Aorta (tissue), 5 donors: ENCODE results near the gene CEMIP2. TPM values are rescaled to one million over a fixed set of nuclear protein-coding genes. Genes with fewer than 3 reads are reported as not detected.
A peak's percentile ranks its signal among the peaks of the same experiment; 100 is the strongest.

ENCODE experiments used
- ATAC-seq: fragments of 200-7000 bp; cut with Tn5 transposase; one replicate; pipeline ENCODE4 v1.9.1; 2022; ENCODE audit warnings: moderate library complexity; ENCODE audit not compliant: low FRiP score
- DNase-seq, 2 donors: peaks; one replicate each; pipeline ENCODE4 v3.0.0-alpha.2; 2020
- H3K27ac ChIP-seq, 2 donors: one replicate each; pipeline ENCODE4 v1.5.1; 2013; ENCODE audit warnings: low read length in 2 of 2, mild to moderate bottlenecking in 2 of 2, moderate library complexity in 2 of 2, control low read depth in 1 of 2, inconsistent platforms in 1 of 2, low read depth in 1 of 2
- H3K27me3 ChIP-seq, 2 donors: one replicate each; pipeline ENCODE4 v1.6.1; 2013; ENCODE audit warnings: control low read depth in 1 of 2, low read length in 1 of 2, mild to moderate bottlenecking in 1 of 2, moderate library complexity in 1 of 2; ENCODE audit not compliant: insufficient read depth in 2 of 2, control insufficient read depth in 1 of 2
- H3K36me3 ChIP-seq, 2 donors: one replicate each; pipeline ENCODE4 v1.6.1; 2013; ENCODE audit warnings: control low read depth in 1 of 2, low read length in 1 of 2, mild to moderate bottlenecking in 1 of 2; ENCODE audit not compliant: insufficient read depth in 2 of 2, control insufficient read depth in 1 of 2
- H3K4me1 ChIP-seq, 2 donors: one replicate each; pipeline ENCODE4 v1.6.1; 2013; ENCODE audit warnings: low read length in 2 of 2, control low read depth in 1 of 2, mild to moderate bottlenecking in 1 of 2, moderate library complexity in 1 of 2; ENCODE audit not compliant: insufficient read depth in 2 of 2, control insufficient read depth in 1 of 2
- H3K4me3 ChIP-seq, 2 donors: one replicate each; pipeline ENCODE4 v1.5.1; 2013; ENCODE audit warnings: low read length in 2 of 2, control low read depth in 1 of 2, mild to moderate bottlenecking in 1 of 2
- H3K9me3 ChIP-seq: one replicate; pipeline ENCODE4 v1.6.1; 2013; ENCODE audit warnings: mild to moderate bottlenecking, low read length; ENCODE audit not compliant: control insufficient read depth
- WGBS, 2 donors: extraction: QIAGEN DNeasy Blood & Tissue Kit; methylation state at CpG; one replicate each; pipeline ENCODE4 v1.1.7; 2013; 5-methylcytosine and 5-hydroxymethylcytosine counted together
- intact Hi-C, 2 donors: fragments of 100-400 bp; cut with DNase I; formaldehyde crosslinking; loops; one replicate each; pipeline versions ENCODE4 v1.14.2 to v1.15.0; 2022
- polyA plus RNA-seq, 2 donors: library from polyadenylated mRNA; stranded (reverse); fragments of 200-250 nt; gene quantifications; one replicate each; pipeline ENCODE4 v1.2.3, GENCODE V29; 2013
- total RNA-seq, 2 donors: library from RNA; stranded (reverse); fragmentation: NEBNext Ultra II Directional; extraction: Animal tissue kit (Norgen Biotek cat#: 25700); gene quantifications; one replicate each; pipeline ENCODE4 v1.2.1, GENCODE V29; 2021
- donor health status: healthy with polysubstance abuse.
- donor health status: Bipolar disorder and iron deficiency.
- donor health status: DM: no; HTN: no; CAD: no.
- donor health status: DM: no; HTN: no; CAD: no.
- donor health status: DM: yes; HTN: yes; CAD: no.

The CEMIP2 gene
- total and polyA plus RNA-seq, 4 donors: 5.4 to 122 (median 54.4) TPM

DNA sequence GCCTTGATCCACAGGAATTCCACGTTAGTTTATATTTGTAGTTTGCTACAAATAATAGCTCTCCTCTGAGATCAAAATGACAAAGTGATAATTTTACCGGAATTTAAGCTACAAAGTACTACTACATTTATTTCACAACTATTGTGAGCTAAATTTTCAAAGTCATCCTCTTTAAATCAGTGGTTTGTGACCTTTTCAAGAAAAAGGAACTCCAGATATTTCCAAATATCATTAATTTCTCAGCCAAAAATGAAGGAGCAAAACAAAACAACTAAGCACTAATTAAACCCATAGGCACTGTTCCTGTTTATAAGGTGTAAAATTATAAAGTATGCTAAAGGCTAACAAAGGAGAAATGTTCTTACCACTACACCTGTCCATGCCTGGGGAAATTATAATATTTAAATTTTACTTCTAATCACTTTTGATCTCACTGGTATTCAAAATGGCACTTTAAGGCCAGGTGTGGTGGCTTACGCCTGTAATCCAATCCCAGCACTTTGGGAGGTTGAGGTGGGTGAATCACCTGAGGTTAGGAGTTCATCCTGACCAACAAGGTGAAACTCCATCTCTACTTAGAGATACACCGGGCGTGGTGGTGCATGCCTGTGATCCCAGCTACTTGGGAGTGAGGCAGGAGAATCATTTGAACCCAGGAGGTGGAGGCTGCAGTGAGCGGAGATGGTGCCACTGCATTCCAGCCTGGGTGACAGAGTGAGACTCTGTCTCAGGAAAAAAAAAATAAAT, 77.5 kb downstream of the CEMIP2 start:
- Histone ChIP-seq H3K4me1 (no peaks in the 10 kb centered on the region), H3K4me3 (no peak overlapping the region), H3K36me3 (peaks cover 0 to 4% of the 10 kb centered on the region in 2 donors), H3K27ac (no peak overlapping the region), H3K27me3 (no peaks in the 10 kb centered on the region), H3K9me3 (no peaks in the 10 kb centered on the region)
- no peak for DNase-seq
- no peak for ATAC-seq
- 87 to 96% methylated on average over 6 of the region's 6 CpGs for WGBS, 2 donors
- intact Hi-C loops: no loop called here

DNA sequence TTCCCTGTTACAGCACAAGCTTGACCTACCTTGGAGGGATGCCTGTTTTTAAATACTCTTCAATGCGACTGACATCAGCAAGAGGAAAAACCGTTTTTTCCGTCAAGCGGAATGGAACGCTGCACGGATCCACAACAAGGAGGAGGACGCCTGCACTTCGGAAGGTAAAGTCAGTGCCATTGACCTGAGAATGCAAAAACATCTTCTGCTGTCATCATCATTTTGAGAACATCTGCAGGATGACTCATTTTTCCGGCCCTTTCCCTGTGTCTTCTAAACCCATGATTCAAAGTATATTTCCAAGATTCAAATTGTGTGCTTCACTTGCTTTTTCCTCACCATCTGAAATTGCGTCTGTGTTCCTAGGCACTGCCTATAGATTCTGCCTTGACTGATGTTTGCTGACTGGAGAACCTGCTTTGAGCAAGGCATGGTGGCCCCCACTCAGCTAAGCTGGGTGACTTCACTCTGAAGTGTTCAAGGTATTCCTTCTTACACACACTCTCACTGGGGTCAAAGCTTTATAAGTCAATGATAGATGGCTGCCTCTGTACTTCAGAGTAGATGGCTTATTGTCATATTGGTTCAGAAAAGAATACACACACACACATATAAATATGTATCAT, 78.1 kb downstream of the CEMIP2 start:
- Histone ChIP-seq H3K4me1 (no peaks in the 10 kb centered on the region), H3K36me3 (peaks cover 0 to 6% of the 10 kb centered on the region in 2 donors), H3K9me3 (no peaks in the 10 kb centered on the region), H3K4me3 (no peak overlapping the region), H3K27me3 (no peaks in the 10 kb centered on the region), H3K27ac (no peak overlapping the region)
- DNase-seq (no peak), ATAC-seq (no peak)
- intact Hi-C loops: no loop called here
- WGBS, 2 donors: 94% methylated on average over 10 of the region's 10 CpGs

DNA sequence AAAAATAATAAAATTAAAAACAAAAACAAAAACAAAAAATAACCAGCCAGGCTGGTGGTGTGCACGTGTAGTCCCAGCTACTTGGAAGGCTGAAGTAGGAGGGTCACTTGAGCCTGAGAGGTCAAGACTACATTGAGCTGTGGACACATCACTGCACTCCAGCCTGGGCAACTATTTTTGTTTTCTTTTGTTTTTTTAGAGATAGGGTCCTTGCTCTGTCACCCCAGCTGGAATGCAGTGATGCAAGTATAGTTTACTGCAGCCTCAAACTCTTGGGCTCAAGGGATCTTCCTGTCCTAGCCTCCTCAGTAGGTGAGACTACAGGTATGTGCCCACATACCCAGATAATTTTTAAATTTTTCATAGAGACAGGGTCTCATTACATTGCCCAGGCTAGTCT, 80.6 kb downstream of the CEMIP2 start:
- H3K27ac ChIP-seq: no peak overlapping the region
- no peak overlapping the region for H3K4me3 ChIP-seq
- WGBS, 2 donors: 82 to 86% methylated on average over 1 of the region's 1 CpG
- no peak for ATAC-seq
- DNase-seq: no peak
- intact Hi-C loops: loop anchor here in 1 of 2 donors (10.0 kb wide), 1 partner anchor 57 kb away; no protein-coding TSS in a partner anchor
- H3K36me3 ChIP-seq: peaks cover 0 to 5% of the 10 kb centered on the region in 2 donors
- no peaks in the 10 kb centered on the region for H3K9me3 ChIP-seq
- no peaks in the 10 kb centered on the region for H3K27me3 ChIP-seq
- no peaks in the 10 kb centered on the region for H3K4me1 ChIP-seq

DNA sequence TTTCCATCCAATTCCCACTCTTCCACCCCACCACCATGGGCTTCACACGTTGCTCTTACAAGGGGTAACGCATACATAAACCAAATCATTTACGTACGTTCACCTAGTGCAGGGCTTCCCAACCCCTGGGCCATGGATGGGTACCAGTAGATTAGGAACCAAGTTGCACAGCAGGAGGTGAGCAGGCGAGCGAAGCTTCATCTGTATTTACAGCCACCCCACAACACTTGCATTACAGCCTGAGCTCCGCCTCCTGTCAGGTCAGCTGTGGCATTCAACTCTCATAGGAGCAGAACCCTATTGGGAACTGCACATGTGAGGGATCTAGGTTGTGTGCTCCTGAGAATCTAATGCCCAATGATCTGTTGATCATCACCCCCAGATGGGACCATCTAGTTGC, 82.3 kb downstream of the CEMIP2 start:
- Histone ChIP-seq H3K27me3 (no peaks in the 10 kb centered on the region), H3K27ac (no peak overlapping the region), H3K4me3 (no peak overlapping the region), H3K36me3 (peaks cover 0 to 5% of the 10 kb centered on the region in 2 donors), H3K9me3 (no peaks in the 10 kb centered on the region), H3K4me1 (no peaks in the 10 kb centered on the region)
- no peak for DNase-seq
- intact Hi-C loops: loop anchor here in 1 of 2 donors (10.0 kb wide), 1 partner anchor 59 kb away; no protein-coding TSS in a partner anchor
- 94% methylated on average over 7 of the region's 7 CpGs for WGBS, 2 donors
- no peak for ATAC-seq

DNA sequence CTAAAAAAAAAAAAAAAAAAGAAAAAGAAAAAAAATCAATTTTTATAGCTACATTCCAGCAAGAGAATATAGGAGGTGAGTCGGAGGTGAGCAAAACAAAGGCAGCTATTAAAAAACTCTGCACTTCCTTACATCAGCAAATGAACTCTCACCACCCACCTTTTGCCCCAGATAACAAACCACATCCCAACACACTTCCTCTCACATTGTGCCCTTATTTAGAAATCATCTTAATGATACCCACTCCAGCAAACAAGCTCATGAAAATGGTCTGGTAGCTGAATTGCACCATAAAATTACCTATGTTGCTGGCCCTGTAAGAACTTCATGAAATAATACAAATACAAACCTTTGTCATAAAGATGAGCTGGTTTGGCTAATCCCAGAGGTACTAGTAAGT, 82.9 kb downstream of the CEMIP2 start:
- peaks cover 0 to 3% of the 10 kb centered on the region in 2 donors for H3K4me1 ChIP-seq
- WGBS, 2 donors: 80 to 95% methylated on average over 1 of the region's 1 CpG
- DNase-seq (no peak), ATAC-seq (no peak)
- no peaks in the 10 kb centered on the region for H3K27me3 ChIP-seq
- intact Hi-C loops: loop anchor here in 1 of 2 donors (10.0 kb wide), 1 partner anchor 59 kb away; no protein-coding TSS in a partner anchor
- H3K9me3 ChIP-seq: no peaks in the 10 kb centered on the region
- no peak overlapping the region for H3K27ac ChIP-seq
- no peak overlapping the region for H3K4me3 ChIP-seq
- peaks cover 0 to 5% of the 10 kb centered on the region in 2 donors for H3K36me3 ChIP-seq

DNA sequence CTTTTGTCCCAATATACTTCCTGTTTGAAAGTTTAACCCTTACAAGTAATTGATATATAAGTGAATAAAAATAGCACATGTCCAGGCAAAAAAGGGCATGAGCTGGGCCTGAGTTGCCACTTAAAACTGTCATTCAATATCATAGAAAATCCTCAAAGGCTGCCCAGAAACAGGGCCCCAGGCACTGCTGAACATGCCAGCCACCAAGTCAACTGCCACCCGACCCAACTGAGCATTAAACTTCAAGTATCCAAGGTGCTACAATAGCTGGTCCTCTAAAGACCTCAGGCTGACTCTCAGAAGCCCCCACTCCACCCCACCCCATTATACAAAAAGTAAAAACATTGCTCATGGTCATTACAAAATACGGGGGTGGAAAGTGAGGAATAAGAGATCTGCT, 83.7 kb downstream of the CEMIP2 start:
- ATAC-seq (no peak), DNase-seq (no peak)
- H3K4me3 ChIP-seq: no peak overlapping the region
- peaks cover 0 to 2% of the 10 kb centered on the region in 2 donors for H3K36me3 ChIP-seq
- no peaks in the 10 kb centered on the region for H3K9me3 ChIP-seq
- H3K27me3 ChIP-seq: no peaks in the 10 kb centered on the region
- 81 to 86% methylated on average over 2 of the region's 2 CpGs for WGBS, 2 donors
- intact Hi-C loops: loop anchor here in 1 of 2 donors (10.0 kb wide), 1 partner anchor 60 kb away; no protein-coding TSS in a partner anchor
- no peak overlapping the region for H3K27ac ChIP-seq
- H3K4me1 ChIP-seq: peaks cover 0 to 6% of the 10 kb centered on the region in 2 donors

DNA sequence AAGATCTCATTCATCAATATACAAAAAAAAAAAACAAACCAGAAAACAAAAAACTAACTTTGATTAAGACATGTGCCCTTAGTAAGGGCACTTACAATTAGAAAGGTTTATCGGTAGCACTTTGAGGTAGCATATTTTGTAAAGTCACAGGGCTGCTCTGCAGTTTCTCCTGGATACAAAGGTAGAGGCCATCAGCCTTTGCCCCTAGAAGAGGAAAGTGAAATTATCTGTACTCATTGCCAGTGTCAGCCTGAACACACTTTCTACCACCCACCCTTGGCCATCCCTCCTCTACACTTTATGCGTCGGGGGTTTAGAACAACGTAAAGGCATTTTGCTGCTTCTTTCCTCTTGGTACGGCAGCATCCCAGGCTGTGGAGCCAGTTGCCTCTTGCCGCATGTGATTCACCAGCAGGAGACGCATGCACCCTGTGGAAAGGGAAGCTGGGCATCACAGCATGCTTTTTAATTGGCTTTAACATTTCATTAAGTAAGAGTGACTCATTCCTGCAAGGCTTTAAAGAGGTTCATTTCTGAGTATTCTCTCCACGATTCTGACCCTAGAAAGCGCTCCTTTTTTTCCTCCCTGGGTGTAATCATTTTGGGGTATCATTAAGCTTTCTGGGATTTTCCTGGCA, 84.6 kb downstream of the CEMIP2 start:
- no peaks in the 10 kb centered on the region for H3K27me3 ChIP-seq
- peaks cover 0 to 2% of the 10 kb centered on the region in 2 donors for H3K36me3 ChIP-seq
- WGBS, 2 donors: 90 to 94% methylated on average over 9 of the region's 9 CpGs
- DNase-seq: peak in 1 of 2 donors; percentile 65
- H3K4me1 ChIP-seq: peaks cover 0 to 6% of the 10 kb centered on the region in 2 donors
- no peak overlapping the region for H3K27ac ChIP-seq
- intact Hi-C loops: loop anchor here in 1 of 2 donors (10.0 kb wide), 1 partner anchor 61 kb away; no protein-coding TSS in a partner anchor
- H3K4me3 ChIP-seq: no peak overlapping the region
- H3K9me3 ChIP-seq: no peaks in the 10 kb centered on the region
- ATAC-seq: no peak

DNA sequence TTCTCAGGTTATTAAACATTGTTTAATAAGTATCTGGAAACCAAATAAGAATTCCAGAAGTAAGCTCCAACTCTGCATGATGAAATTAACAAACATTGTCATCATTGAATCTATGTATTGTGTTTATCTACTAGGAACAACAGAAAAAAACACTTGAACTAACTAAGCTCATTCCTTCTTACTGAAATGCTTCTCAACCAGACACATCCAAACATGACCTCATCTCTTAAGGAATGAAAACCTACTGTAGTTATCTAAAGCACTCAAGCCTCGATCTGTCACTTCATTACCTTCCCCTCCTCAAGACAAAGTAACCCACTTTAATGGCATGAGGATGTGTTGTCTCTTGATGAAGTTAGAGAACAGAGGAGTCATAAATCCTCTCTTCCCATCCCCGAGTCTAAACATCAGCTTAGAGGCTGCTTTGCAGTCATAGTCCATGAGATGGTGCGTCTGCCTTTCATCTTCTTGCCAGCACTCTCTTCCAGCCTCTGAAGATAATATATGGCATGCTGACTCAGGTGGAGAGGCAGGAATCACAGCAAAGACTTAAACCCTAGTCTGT, 86.5 kb downstream of the CEMIP2 start:
- H3K36me3 ChIP-seq: peaks cover 0 to 2% of the 10 kb centered on the region in 2 donors
- peaks cover 0 to 6% of the 10 kb centered on the region in 2 donors for H3K4me1 ChIP-seq
- H3K9me3 ChIP-seq: no peaks in the 10 kb centered on the region
- 57 to 66% methylated on average over 3 of the region's 3 CpGs for WGBS, 2 donors
- H3K27me3 ChIP-seq: no peaks in the 10 kb centered on the region
- no peak overlapping the region for H3K27ac ChIP-seq
- ATAC-seq (no peak), DNase-seq (no peak)
- intact Hi-C loops: loop anchor here in 1 of 2 donors (10.0 kb wide), 1 partner anchor 63 kb away; no protein-coding TSS in a partner anchor
- H3K4me3 ChIP-seq: no peak overlapping the region
